GM21360 (cell line): ENCODE results near the gene CPN1.
"Not testable (repeated sequence)": the region's sequence is repeated elsewhere in the genome, so short reads cannot be mapped to it uniquely, and the experiment has no call there.

Experiments
- ATAC-seq: cut with Tn5 transposase; IDR thresholded peaks from one replicate; pipeline ENCODE4 v1.9.1; 2021; ENCODE audit warnings: mild to moderate bottlenecking, moderate library complexity; ENCODE audit not compliant: unreplicated experiment

The CPN1 gene

DNA sequence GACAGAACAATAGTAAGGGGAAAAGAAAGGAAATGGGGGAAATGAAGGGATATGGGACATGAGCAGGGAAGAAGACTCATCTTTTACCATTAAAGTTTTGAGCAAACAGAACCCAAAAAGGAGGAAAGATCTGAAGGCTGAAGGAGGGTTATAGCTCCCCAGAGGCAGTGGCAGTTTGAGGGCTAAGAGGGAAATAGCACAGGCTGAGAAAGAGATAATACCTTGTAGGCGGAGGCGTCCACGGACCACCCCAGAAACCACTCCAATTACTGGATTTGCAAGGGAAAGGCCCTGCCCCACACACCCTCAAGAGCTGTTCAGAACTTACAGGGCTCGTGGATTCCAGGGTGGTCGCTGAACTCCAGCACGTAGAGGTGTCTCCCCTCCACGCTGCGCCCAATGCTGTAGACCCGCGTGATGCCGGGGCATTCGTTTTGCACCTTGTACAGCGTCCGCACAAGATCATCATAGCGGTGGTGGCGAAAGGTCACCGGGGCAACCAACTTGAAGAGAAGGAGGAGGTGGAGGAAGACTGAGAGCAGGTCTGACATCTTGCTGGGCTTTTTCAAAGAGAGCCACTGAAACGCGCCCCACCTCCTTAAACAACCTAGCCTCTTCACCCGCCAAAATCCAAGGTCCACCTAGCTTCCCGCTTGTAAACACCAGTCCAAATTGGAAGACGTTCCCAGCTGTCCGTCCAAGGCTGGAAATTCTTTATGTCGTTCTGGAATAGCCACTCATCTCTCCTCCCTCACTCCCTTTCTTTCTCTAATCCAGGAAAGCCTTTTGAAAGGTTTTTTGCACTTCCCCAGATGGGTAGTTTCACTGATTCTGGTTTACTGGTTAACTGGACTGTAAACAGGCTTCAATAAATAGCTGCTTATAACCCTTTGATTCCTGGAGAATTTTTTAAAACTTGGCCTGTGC is at the start of gene CPN1:
Gene CPN1, minus strand, starts transcription at position 795 of the 927 bp plus-strand sequence. Its CDS starts 244 bp downstream, at position 551.
- ATAC-seq, result no peak

DNA sequence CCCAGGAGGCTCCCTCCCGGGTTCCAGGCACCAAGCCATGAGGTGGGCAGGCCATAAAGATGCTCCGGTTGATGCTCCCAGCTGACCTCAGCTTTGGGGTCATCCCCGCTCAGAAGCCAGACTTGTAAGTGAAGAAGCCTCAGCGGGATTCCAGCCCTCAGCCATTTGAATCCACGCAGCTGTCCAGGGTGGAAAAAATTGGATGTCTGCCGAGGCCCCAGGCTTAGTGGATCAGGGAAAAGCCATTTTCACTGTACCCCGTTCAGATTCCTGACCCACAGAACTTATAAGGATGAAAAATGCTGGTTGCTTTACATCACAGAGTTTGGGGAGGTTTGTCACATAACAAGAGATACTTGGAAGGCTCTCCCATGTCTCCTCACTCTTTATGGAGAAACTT is 49.2 kb upstream of the CPN1 start:
- ATAC-seq, result no peak

DNA sequence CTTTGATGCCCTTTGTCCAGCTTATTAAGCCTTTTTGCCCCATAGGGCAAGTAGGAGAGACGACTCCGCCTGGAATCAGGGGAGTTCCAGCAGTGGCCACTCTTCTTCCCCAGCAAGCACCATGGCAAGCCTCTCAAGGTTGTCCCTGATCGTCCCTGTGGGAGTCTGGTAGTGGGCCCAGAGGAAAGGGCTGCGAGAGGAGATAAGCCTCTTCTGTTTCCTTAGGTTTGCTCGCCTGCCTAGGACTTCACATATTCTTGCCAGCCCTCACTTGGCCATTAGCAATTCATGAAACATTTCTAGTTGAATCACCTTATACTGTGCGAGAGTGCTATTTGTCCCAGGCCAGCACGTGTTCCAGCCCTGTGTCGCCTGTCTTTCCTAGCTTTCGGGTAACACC is 47.8 kb upstream of the CPN1 start:
- no peak for ATAC-seq

DNA sequence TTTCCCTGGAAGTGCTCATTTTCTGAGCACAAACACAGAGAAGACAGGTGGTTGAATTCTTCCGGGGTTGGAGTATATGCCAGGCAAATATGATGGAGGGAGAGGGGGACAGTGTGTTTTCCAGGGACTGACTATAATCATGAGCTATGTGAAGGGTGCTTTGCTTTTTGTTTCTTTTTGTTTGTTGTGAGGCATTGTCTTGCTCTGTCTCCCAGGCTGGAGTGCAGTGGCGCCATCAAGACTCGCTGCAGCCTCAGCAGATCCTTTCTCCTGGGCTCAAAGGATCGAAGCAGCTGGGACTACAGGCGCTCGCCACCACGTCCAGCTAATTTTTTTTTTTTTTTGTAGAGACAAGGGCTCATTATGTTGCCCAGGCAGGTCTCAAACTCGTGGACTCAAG is 47.3 kb upstream of the CPN1 start:
- no peak for ATAC-seq

DNA sequence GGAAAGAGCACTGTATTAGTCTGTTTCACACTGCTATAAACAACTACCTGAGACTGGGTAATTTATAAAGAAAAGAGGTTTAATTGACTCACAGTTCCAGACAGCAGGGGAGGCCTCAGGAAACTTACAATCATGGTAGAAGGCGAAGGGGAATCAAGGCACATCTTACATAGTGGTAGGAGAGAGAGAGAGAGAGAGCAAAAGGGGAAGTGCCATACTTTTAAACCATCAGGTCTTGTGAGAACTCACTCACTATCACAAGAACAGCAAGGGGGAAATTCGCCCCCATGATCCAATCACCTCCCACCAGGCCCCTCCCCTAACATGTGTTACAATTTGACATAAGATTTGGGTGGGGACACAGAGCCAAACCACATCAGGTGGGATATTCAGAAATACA is 43.7 kb upstream of the CPN1 start:
- not testable (repeated sequence) for ATAC-seq

DNA sequence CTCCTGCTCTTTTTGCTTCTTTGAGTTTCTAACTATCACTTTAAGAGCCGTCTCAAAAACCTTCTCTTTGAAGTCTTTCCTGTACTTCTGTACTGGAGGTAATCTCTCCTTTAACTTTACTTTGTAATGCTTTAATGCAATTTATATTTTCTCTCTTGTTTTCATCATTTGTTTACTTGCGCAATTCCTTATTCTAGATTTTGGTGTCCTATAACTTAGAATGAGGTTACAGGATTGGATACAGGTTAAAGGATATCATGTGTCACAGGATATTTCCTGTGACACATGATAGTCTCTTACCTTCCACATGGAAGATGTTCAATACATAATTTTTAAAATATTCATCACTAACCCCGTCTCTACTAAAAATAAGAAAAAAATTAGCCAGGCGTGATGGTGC is 42.4 kb upstream of the CPN1 start:
- no peak for ATAC-seq

DNA sequence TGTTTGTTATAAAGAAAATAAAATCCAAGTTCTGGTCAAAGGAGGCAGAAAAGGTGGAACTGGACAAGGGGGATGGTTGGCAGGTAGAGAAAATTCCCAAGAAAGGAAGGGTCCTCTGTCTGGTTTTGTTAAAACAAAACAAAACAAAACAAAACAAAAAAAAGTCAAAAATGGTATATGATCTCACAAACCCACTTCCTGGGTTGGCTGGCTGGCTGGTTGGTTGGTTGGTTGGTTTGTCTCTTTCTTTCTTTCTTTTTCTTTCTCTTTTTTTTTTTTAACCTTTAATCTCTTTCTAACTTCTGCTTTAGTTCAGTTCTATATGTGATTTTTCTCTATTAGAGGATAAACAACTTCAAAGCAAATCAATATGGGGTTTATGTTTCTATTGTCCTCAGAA is 41.1 kb upstream of the CPN1 start:
- no peak for ATAC-seq

DNA sequence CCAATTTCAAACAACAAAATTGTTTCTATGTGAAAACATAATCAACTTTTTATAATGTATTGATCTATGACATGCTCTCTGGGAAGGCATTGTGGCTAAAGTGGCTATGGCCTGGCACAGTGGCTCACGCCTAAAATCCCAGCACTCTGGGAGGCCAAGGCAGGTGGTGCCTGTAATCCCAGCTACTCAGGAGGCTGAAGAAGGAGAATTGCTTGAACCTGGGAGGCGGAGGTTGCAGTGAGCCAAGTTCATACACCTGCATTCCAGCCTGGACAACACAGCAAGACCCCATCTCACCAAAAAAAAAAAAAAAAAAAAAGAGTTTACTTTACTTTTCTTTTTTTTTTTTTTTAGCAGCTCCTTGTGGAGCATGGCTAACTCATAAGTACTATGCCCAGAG is 38.9 kb upstream of the CPN1 start:
- ATAC-seq, result no peak

DNA sequence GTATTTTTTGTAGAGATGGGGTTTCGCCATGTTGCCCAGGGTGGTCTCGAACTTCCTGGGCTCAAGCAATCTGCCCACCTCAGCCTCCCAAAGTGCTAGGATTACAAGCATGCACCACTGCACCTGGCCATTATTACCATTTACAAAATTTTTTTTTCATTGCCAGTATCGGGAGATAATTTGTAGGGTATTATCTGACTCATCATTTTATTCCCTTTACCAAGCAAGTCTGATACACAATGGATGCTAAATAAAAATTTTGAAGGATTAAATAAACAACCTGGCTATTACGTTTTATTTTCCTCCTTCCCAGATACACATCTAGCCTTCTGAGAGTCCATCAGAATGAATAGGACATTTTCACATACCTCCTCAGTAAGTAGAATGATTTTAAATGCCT is 38.1 kb upstream of the CPN1 start:
- ATAC-seq, result no peak

DNA sequence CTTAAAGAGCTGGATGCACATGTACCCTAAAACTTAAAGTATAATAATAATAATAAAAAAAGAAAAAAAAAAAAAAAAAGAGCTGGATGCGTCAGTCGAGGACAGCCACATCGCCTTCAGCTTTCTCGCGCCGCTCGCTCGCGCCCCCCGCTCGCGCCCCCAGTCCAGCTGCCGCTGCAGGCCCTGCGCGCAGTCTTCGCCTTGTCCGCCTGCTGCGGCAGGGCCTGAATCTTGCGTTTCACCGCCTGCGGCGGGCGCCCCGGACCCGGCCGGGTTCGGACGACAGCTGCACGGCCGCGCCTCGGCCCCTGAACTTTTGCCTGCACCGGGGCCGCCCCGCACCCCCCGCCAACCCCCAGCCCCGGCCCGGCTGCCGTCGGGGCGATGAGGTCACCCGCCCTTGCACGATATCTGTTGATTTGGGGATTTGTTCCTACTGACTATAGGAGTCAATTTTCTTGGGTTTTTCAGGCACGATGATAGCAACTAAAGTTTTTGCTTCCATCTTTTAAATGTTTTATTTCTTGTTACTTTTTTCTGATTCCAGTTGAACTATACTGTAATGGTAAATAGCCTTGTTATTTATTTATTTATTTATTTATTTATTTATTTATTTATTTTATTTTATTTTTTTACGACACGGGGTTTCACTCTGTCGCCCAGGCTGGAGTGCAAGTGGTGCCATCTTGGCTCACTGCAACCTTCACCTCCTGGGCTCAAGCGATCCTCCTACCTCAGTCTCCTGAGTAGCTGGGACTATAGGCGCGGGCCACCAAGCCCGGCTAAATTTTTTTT is 33.5 kb upstream of the CPN1 start:
- no peak for ATAC-seq

DNA sequence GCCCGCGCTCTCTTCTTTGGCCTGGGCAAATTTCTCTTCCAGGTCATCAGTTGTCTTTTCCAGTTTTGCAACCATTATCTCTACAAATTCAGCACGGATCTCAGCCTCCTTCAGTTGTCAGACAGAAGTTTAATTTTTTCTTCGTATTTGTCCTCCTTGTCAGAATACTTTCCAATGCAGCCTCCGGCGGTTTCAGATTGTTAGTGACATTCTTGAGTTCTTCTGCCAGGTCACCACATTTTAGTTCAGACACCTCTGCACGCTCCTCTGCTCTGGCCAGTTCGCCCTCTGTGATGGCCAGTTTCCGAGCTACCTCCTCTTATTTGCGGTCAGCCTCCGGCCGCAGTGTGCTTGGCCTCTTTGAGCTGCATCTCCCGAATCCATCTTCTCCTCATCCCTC is 32.8 kb upstream of the CPN1 start:
- ATAC-seq, result no peak

DNA sequence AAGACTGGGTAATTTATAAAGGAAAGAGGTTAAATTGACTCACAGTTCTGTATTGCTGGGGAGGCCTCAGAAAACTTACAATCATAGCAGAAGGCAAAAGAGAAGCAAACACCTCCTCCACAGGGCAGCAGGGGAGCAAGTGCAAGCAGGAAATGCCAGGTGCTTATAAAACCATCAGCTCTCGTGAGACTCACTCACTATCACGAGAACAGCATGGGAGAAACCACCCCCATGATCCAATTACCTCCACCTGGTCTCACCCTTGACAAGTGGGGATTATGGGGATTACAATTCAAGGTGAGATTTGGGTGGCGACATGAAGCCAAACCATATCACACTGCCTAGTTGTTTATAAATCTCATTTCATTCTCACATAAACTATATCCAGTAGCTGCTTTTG is 28.0 kb upstream of the CPN1 start:
- ATAC-seq, result no peak

DNA sequence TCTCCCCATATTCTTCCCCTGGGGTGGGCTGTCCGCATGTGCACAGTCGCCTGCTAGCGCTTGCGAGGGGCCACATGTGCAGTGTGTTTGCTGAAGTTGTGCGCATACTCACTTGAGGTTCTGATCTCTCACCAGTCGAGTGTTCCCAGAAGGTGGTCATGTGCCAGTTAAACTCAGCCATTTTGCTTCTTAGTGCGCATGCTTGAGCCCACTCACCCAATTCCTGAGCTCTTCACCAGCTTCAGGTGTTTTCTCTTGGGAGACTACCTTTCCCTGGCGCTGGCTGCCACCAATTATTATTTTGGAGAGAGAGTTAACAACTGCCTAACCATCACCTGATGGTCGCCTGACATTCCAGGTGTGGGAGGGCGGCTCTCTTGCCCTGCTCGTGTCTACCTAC is 25.2 kb upstream of the CPN1 start:
- ATAC-seq, result no peak

DNA sequence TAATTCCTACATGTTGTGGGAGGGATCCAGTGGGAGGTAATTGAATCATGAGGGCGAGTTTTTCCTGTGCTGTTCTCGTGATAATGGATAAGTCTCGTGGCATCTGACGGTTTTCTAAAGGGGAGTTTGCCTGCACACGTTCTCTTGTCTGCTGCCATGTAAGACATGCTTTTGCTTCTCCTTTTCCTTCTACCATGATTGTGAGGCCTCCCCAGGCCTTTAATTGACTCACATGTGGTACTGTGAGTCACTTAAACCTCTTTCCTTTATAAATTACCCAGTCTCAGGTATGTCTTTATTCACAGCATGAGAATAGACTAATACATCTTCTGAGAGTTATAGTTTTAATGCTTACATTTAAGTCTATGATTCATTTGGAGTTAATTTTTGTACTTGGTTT is 22.6 kb upstream of the CPN1 start:
- ATAC-seq, result no peak

DNA sequence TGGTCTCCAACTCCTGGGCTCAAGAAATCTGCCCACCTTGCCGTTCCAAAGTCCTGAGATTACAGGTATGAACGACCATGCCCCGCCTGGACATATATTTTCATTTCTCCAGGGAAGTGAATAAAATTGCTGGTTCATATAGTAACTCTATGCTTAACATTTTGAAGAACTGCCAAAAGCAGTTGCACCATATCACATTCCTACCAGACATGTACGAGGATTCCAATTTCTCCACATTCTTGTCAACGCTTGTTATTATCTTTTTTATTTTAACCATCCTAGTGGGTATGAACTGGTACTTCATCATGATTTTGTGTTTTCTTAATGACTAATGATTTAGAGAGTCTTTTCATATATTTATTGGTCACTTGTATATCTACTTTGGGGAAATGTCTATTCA is 21.9 kb upstream of the CPN1 start:
- no peak for ATAC-seq

DNA sequence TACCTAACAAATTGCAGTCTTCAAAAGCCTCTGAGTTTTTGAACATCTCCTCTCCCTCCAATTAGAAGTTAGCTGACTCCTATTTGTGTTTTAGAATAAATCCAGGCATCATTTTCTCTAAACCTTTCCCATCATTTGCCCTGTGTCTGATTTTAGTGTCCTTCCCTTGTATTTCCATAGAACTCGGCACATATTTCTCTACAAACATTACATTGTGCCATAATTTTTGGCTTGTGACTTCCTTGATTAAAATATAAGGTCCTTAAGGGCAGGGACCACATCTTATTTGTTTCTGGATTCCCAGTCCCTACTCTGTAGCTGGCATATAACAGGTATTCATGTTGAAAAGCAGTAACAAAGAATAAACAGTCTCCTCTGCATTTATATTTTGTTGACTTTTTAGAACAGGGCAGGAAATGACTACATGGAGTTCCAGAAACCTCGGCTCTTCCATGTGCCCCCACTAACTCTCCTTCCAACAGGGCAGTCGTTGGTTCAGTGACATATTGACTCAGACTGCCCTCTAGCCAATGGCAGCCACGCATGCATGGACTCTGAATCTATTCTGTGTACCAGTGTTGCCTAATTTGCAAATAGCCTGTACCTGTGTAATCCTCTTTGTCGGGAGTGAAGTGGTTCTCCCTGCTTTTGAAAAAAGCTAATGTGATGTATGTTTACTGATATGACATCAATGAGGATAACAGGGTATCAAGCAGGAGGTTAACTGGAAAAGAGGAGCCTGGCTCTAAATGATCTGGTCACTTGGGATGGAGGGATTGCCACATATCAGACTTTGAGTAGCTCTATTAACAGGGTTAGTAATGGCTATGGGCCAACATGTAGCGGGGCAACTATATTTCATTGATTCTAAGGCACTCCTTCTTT is 19.8 kb upstream of the CPN1 start:
- ATAC-seq, result no peak

DNA sequence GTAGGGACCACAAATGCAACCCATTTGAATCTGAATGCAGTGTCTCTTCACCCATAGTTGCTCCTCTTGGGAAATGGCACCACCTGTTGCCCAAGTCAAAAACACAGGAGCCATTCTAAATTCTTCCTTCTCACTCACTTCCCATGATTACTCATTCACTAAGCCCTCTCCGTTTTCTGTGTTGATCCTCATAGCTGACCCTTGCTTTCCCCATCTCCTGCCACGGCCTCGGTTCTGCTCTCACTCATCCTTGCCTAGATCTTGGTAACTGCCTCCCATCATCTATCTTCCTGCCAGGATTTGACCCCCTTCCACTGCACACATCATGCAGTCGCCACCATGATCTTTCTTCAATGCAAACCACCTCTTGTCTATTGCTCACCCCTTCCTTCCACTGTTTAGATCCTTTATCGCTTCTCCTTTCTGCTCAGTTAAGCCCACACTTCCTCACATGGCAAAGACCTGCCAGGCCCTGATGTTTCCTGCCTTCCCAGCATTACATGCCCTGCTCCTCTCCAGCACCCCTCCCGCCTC is 19.0 kb upstream of the CPN1 start:
- ATAC-seq, result no peak

DNA sequence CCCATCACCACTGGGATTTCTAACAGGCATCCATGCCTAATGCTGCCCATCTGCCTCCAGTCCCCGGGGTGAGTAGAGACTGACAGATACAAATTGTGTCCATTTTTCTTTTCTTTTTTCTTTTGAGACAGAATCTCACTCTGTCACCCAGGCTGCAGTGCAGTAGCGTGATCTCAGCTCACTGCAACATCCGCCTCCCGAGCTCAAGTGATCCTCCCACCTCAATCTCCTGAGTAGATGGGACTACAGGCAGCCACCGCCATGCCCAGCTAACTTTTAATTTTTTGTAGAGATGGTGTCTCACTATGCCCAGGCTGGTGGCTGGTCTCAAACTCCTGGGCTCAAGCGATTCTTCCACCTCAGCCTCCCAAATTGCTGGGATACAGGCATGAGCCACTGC is 7.6 kb upstream of the CPN1 start:
- no peak for ATAC-seq

DNA sequence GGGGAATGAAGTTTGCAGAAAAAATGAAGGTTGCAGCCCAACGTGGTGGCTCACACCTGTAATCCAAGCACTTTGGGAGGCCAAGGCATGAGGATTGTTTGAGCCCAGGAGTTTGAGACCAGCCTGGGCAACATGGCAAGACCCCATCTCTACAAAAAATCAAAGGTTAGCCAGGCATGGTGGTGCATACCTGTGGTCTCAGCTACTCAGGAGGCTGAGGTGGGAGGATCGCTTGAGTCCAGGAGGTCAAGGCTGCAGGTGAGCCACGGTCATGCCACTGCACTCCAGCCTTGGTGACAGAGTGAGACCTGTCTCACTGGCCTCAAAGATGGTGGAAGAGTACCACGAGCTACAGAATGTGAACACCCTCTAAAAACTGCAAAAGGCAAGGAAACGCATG is 5.0 kb upstream of the CPN1 start:
- not testable (repeated sequence) for ATAC-seq

DNA sequence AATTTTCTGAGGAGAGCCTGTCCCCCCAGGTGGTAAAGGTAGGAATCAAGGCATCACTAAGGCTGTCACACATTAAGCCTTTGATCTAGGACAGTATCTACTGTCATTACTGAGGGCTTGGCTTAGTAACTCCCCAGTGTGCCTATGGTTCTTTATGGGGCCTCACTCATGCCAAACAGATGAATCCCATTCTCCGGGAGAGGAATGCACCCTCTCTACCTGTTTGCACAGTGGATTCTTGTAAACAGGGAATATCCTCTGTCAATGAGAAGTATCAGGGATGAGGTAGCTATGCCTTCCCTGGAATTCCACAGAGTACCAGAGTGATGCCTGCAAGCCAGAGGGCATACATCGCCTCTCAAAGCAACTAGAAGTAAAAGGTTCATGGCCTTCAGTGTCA is 3.9 kb upstream of the CPN1 start:
- no peak for ATAC-seq

DNA sequence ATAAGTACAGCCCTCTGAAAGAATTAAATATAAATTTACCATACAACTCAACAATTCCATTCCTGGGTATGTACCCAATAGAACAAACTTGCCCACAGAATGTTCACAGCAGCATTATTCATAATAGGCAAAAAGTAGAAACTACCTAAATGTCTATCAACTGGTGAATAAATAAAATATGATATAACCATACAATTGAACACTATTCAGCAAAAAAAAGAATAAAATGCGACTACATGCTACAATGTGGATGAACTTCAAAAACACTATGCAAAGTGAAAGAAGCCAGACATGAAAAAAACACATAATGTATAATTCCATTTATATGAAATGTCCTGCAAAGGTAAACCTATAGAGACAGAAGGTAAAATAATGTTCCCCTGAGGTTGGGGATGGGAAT is 2.0 kb upstream of the CPN1 start:
- ATAC-seq, result no peak
